ENCODE data around the gene RGS7. TPM values are rescaled to one million over a fixed set of nuclear protein-coding genes. Genes with fewer than 3 reads are reported as not detected.

Gene RGS7
- total RNA-seq, 1 experiment from 2014 or later: 0.10 TPM

GRCh38 chr1:240806200-240806745 is 550.7 kb downstream of the RGS7 start:
- Histone ChIP-seq H3K4me3 (ENCODE audit: low read depth in 2 of 2, low read length in 2 of 2) (no peak overlapping the region), H3K27me3 (ENCODE audit: control insufficient read depth, insufficient read depth, low read length) (no peaks in the 10 kb centered on the region), H3K36me3 (ENCODE audit: control insufficient read depth, insufficient read depth, low read length) (no peaks in the 10 kb centered on the region), H3K4me1 (ENCODE audit: control insufficient read depth, insufficient read depth, low read length) (no peaks in the 10 kb centered on the region), H3K27ac (ENCODE audit: low read length) (no peak overlapping the region), H3K9me3 (ENCODE audit: control insufficient read depth, insufficient read depth, low read depth, low read length) (no peaks in the 10 kb centered on the region)
- intact Hi-C loops (cut with micrococcal nuclease; ENCODE audit: unreplicated experiment): no loop called here
- in situ Hi-C loops (cut with HindIII; ENCODE audit: low pct_unique_long_range_greater_than_20kb, low sequenced_read_pairs): no loop called here
- CTCF ChIA-PET: no interaction called here
- DNase-seq (ENCODE audit: low read depth, low spot score): no peak
- no TSS peak for BruUV-seq (replicated peaks)
- POLR2A ChIA-PET: no interaction called here
- no peak for ATAC-seq
- TF ChIP-seq SIN3A (IDR thresholded peaks at IDR 0.05; ENCODE audit: borderline replicate concordance, insufficient read depth, low read depth, low read length): no peak
- TF ChIP-seq, protein P1, sequence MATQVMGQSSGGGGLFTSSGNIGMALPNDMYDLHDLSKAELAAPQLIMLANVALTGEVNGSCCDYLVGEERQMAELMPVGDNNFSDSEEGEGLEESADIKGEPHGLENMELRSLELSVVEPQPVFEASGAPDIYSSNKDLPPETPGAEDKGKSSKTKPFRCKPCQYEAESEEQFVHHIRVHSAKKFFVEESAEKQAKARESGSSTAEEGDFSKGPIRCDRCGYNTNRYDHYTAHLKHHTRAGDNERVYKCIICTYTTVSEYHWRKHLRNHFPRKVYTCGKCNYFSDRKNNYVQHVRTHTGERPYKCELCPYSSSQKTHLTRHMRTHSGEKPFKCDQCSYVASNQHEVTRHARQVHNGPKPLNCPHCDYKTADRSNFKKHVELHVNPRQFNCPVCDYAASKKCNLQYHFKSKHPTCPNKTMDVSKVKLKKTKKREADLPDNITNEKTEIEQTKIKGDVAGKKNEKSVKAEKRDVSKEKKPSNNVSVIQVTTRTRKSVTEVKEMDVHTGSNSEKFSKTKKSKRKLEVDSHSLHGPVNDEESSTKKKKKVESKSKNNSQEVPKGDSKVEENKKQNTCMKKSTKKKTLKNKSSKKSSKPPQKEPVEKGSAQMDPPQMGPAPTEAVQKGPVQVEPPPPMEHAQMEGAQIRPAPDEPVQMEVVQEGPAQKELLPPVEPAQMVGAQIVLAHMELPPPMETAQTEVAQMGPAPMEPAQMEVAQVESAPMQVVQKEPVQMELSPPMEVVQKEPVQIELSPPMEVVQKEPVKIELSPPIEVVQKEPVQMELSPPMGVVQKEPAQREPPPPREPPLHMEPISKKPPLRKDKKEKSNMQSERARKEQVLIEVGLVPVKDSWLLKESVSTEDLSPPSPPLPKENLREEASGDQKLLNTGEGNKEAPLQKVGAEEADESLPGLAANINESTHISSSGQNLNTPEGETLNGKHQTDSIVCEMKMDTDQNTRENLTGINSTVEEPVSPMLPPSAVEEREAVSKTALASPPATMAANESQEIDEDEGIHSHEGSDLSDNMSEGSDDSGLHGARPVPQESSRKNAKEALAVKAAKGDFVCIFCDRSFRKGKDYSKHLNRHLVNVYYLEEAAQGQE (IDR thresholded peaks at IDR 0.05; ENCODE audit: insufficient read depth in 1 of 2, low read depth in 2 of 2, low read length in 1 of 2): no peak

GRCh38 chr1:240804475-240804874 is 552.5 kb downstream of the RGS7 start:
- Histone ChIP-seq H3K27ac (ENCODE audit: low read length) (no peak overlapping the region), H3K27me3 (ENCODE audit: control insufficient read depth, insufficient read depth, low read length) (no peaks in the 10 kb centered on the region), H3K4me3 (ENCODE audit: low read depth in 2 of 2, low read length in 2 of 2) (no peak overlapping the region), H3K36me3 (ENCODE audit: control insufficient read depth, insufficient read depth, low read length) (no peaks in the 10 kb centered on the region), H3K4me1 (ENCODE audit: control insufficient read depth, insufficient read depth, low read length) (no peaks in the 10 kb centered on the region), H3K9me3 (ENCODE audit: control insufficient read depth, insufficient read depth, low read depth, low read length) (no peaks in the 10 kb centered on the region)
- ChIA-PET POLR2A (no interaction called here), CTCF (no interaction called here)
- TF ChIP-seq, protein P1 (IDR thresholded peaks at IDR 0.05; ENCODE audit: insufficient read depth in 1 of 2, low read depth in 2 of 2, low read length in 1 of 2): no peak
- no peak for TF ChIP-seq POLR2AphosphoS5 (IDR thresholded peaks at IDR 0.05; ENCODE audit: low read depth, low read length)
- no peak for TF ChIP-seq CTCF (IDR thresholded peaks at IDR 0.05)
- no peak for TF ChIP-seq TCF7L2 (IDR thresholded peaks at IDR 0.05; ENCODE audit: low read depth, low read length)
- TF ChIP-seq SIN3A (IDR thresholded peaks at IDR 0.05; ENCODE audit: borderline replicate concordance, insufficient read depth, low read depth, low read length): no peak
- in situ Hi-C loops (cut with HindIII; ENCODE audit: low pct_unique_long_range_greater_than_20kb, low sequenced_read_pairs): no loop called here
- intact Hi-C loops (cut with micrococcal nuclease; ENCODE audit: unreplicated experiment): no loop called here
- no peak for DNase-seq (ENCODE audit: low read depth, low spot score)
- BruUV-seq (replicated peaks): no TSS peak
- no peak for ATAC-seq
